H9 (cell line): ENCODE data around the gene CAMK2B. TPM values are rescaled to one million over a fixed set of nuclear protein-coding genes. Genes with fewer than 3 reads are reported as not detected.

Experiments used
- DNase-seq: peaks from one replicate; pipeline ENCODE4 v3.0.0-alpha.2; 2017
- H2AFZ ChIP-seq: one replicate; pipeline ENCODE4 v1.6.1; 2013; ENCODE audit warnings: mild to moderate bottlenecking, low read length, control low read depth, moderate library complexity
- H2AK5ac ChIP-seq: 2 replicates; pipeline ENCODE4 v1.6.1; 2013; ENCODE audit warnings: low read length, control low read depth, mixed read lengths; ENCODE audit not compliant: insufficient read length
- H2BK120ac ChIP-seq: one replicate; pipeline ENCODE4 v1.6.1; 2013; ENCODE audit warnings: low read depth, mild to moderate bottlenecking, low read length, control low read depth, inconsistent platforms; ENCODE audit not compliant: poor library complexity, severe bottlenecking
- H2BK12ac ChIP-seq: 2 replicates; pipeline ENCODE4 v1.6.1; 2013; ENCODE audit warnings: low read length, control low read depth, mixed read lengths, low read depth; ENCODE audit not compliant: insufficient read length
- H2BK15ac ChIP-seq: 2 replicates; pipeline ENCODE4 v1.6.1; 2013; ENCODE audit warnings: low read depth, low read length, control low read depth
- H2BK20ac ChIP-seq: one replicate; pipeline ENCODE4 v1.6.1; 2013; ENCODE audit warnings: low read depth, mild to moderate bottlenecking, low read length, control low read depth, inconsistent platforms; ENCODE audit not compliant: poor library complexity, severe bottlenecking
- H2BK5ac ChIP-seq: 2 replicates; pipeline ENCODE4 v1.6.1; 2013; ENCODE audit warnings: low read length, control low read depth, mixed read lengths; ENCODE audit not compliant: insufficient read length
- H3K14ac ChIP-seq: 2 replicates; pipeline ENCODE4 v1.6.1; 2013; ENCODE audit warnings: low read length, control low read depth; ENCODE audit not compliant: insufficient read depth
- H3K18ac ChIP-seq: 2 replicates; pipeline ENCODE4 v1.6.1; 2013; ENCODE audit warnings: low read depth, mild to moderate bottlenecking, mixed read lengths, low read length, control low read depth; ENCODE audit not compliant: insufficient read length
- H3K23ac ChIP-seq: 2 replicates; pipeline ENCODE4 v1.6.1; 2013; ENCODE audit warnings: low read length, control low read depth, mixed read lengths, low read depth; ENCODE audit not compliant: insufficient read length
- H3K23me2 ChIP-seq: 2 replicates; pipeline ENCODE4 v1.6.1; 2013; ENCODE audit warnings: low read depth, mild to moderate bottlenecking, mixed read lengths, low read length, control low read depth; ENCODE audit not compliant: insufficient read length, poor library complexity, severe bottlenecking
- H3K27ac ChIP-seq: 2 replicates; pipeline ENCODE4 v1.5.1; 2013; ENCODE audit warnings: low read length, control low read depth, mixed read lengths, low read depth; ENCODE audit not compliant: insufficient read length
- H3K27me3 ChIP-seq: 2 replicates; pipeline ENCODE4 v1.6.1; 2013; ENCODE audit warnings: low read length, control low read depth, inconsistent platforms; ENCODE audit not compliant: insufficient read depth
- H3K4ac ChIP-seq: 2 replicates; pipeline ENCODE4 v1.6.1; 2013; ENCODE audit warnings: low read depth, mild to moderate bottlenecking, control low read depth, inconsistent platforms, low read length, moderate library complexity
- H3K4me1 ChIP-seq: 2 replicates; pipeline ENCODE4 v1.6.1; 2013; ENCODE audit warnings: low read length, control low read depth, inconsistent platforms; ENCODE audit not compliant: insufficient read depth
- H3K4me2 ChIP-seq: 2 replicates; pipeline ENCODE4 v1.6.1; 2013; ENCODE audit warnings: low read length, control low read depth, mixed read lengths; ENCODE audit not compliant: insufficient read length, insufficient read depth
- H3K56ac ChIP-seq: 2 replicates; pipeline ENCODE4 v1.6.1; 2013; ENCODE audit warnings: low read depth, mild to moderate bottlenecking, mixed read lengths, low read length, control low read depth; ENCODE audit not compliant: insufficient read length
- H3K79me1 ChIP-seq: 2 replicates; pipeline ENCODE4 v1.6.1; 2013; ENCODE audit warnings: low read depth, mild to moderate bottlenecking, moderate library complexity, low read length, control low read depth, inconsistent platforms; ENCODE audit not compliant: insufficient read depth, poor library complexity, severe bottlenecking
- H3K79me2 ChIP-seq: 2 replicates; pipeline ENCODE4 v1.6.1; 2013; ENCODE audit warnings: low read length, control low read depth, inconsistent platforms; ENCODE audit not compliant: insufficient read depth
- H3K9ac ChIP-seq: 2 replicates; pipeline ENCODE4 v1.6.1; 2013; ENCODE audit warnings: low read length, control low read depth, mixed read lengths; ENCODE audit not compliant: insufficient read length; ENCODE audit errors: extremely low read depth
- H3K9me3 ChIP-seq: one replicate; pipeline ENCODE4 v1.6.1; 2013; ENCODE audit warnings: low read depth, low read length, inconsistent platforms; ENCODE audit not compliant: control insufficient read depth
- H3T11ph ChIP-seq: one replicate; pipeline ENCODE4 v1.6.1; 2013; ENCODE audit warnings: mild to moderate bottlenecking, low read length, control low read depth, inconsistent platforms
- H4K20me1 ChIP-seq: one replicate; pipeline ENCODE4 v1.6.1; 2013; ENCODE audit not compliant: control insufficient read depth, insufficient read length, insufficient read depth
- H4K5ac ChIP-seq: 2 replicates; pipeline ENCODE4 v1.6.1; 2013; ENCODE audit warnings: low read depth, mild to moderate bottlenecking, mixed read lengths, low read length, control low read depth; ENCODE audit not compliant: insufficient read length
- H4K8ac ChIP-seq: replicated peaks from 2 replicates; pipeline ENCODE4 v1.6.1; 2013; ENCODE audit warnings: low read length, control low read depth, mixed read lengths, low read depth; ENCODE audit not compliant: insufficient read length
- H4K91ac ChIP-seq: 2 replicates; pipeline ENCODE4 v1.6.1; 2013; ENCODE audit warnings: low read depth, mild to moderate bottlenecking, moderate library complexity, mixed read lengths, low read length, control low read depth; ENCODE audit not compliant: insufficient read length
- H3K27ac Mint-ChIP-seq, 3 experiments: 2 replicates in 2 of 3; 3 replicates in 1 of 3; pipeline ENCODE4 v1.8.0; 2020 to 2021; ENCODE audit warnings: mixed read lengths in 3 of 3, mild to moderate bottlenecking in 1 of 3, moderate library complexity in 1 of 3
- H3K27me3 Mint-ChIP-seq: 2 replicates; pipeline ENCODE4 v1.8.0; 2021; ENCODE audit warnings: low read depth, mild to moderate bottlenecking, moderate library complexity, mixed read lengths
- H3K36me3 Mint-ChIP-seq, 3 experiments: 2 replicates in 2 of 3; 3 replicates in 1 of 3; pipeline ENCODE4 v1.8.0; 2020 to 2021; ENCODE audit warnings: low read depth in 3 of 3, mixed read lengths in 3 of 3; ENCODE audit not compliant: insufficient read depth in 1 of 3
- H3K4me1 Mint-ChIP-seq, 2 experiments: 2 replicates each; pipeline ENCODE4 v1.8.0; 2020; ENCODE audit warnings: mixed read lengths in 2 of 2
- H3K4me3 Mint-ChIP-seq, 2 experiments: 2 replicates in 1 of 2; 3 replicates in 1 of 2; pipeline ENCODE4 v1.8.0; 2020 to 2021; ENCODE audit warnings: mild to moderate bottlenecking in 2 of 2, mixed read lengths in 2 of 2, moderate library complexity in 1 of 2
- H3K9me3 Mint-ChIP-seq, 2 experiments: 2 replicates in 1 of 2; 3 replicates in 1 of 2; pipeline ENCODE4 v1.8.0; 2020; ENCODE audit warnings: mild to moderate bottlenecking in 2 of 2, mixed read lengths in 2 of 2, moderate library complexity in 1 of 2
- CTCF ChIP-seq: fragments of 200-600 bp; sonication (generic); conservative IDR thresholded peaks from 3 replicates; pipeline ENCODE4 v1.8.0; 2021; ENCODE audit warnings: antibody characterized with exemption, mild to moderate bottlenecking
- WGBS: extraction: QIAGEN DNeasy Blood & Tissue Kit; methylation state at CpG from one replicate; pipeline ENCODE4 v1.1.7; 2013; ENCODE audit warnings: missing lambda C conversion rate, low lambda C conversion rate, mixed read lengths; ENCODE audit not compliant: insufficient read length; ENCODE audit errors: extremely low coverage; 5-methylcytosine and 5-hydroxymethylcytosine counted together
- total RNA-seq: library from RNA; stranded (reverse); gene quantifications from 2 replicates; pipeline ENCODE4 v1.2.1, GENCODE V29; 2021

The CAMK2B gene
- total RNA-seq, 1 experiment from 2014 or later, result 0.17 TPM

GRCh38 chr7:44264221-44264931, 61.0 kb downstream of the CAMK2B start:
- WGBS, result no CpG with 5 or more reads among the region's 11 CpGs
- no peak overlapping the region for H3K27ac Mint-ChIP-seq
- H2BK120ac ChIP-seq, result no peak overlapping the region
- H3K9me3 Mint-ChIP-seq, result no peaks in the 10 kb centered on the region; a peak in 1 of 5 replicates
- H2BK15ac ChIP-seq, result no peak overlapping the region
- no peaks in the 10 kb centered on the region for H4K20me1 ChIP-seq
- H3K79me2 ChIP-seq, result no peaks in the 10 kb centered on the region
- no peak overlapping the region for H3T11ph ChIP-seq
- no peak overlapping the region for H3K4ac ChIP-seq
- peaks cover 25% of the 10 kb centered on the region for H3K27me3 Mint-ChIP-seq
- no peak for TF ChIP-seq CTCF
- no peak overlapping the region for H2BK12ac ChIP-seq
- H3K9me3 ChIP-seq, result no peaks in the 10 kb centered on the region
- no peaks in the 10 kb centered on the region for H3K36me3 Mint-ChIP-seq
- H4K5ac ChIP-seq, result no peak overlapping the region
- H2AK5ac ChIP-seq, result no peak overlapping the region
- H2AFZ ChIP-seq, result no peak overlapping the region
- no peak overlapping the region for H4K8ac ChIP-seq
- H3K27me3 ChIP-seq, result peaks cover 1% of the 10 kb centered on the region; the same call in 1 of the 2 replicates
- H3K4me1 Mint-ChIP-seq, result peaks cover 0 to 15% of the 10 kb centered on the region in 2 experiments; a peak in 2 of 4 replicates
- no peaks in the 10 kb centered on the region; the same call in 1 of the 2 replicates for H3K4me1 ChIP-seq
- H2BK20ac ChIP-seq, result no peak overlapping the region
- H3K23ac ChIP-seq, result no peak overlapping the region
- peak; percentile 53 for DNase-seq
- no peaks in the 10 kb centered on the region for H3K79me1 ChIP-seq
- H3K56ac ChIP-seq, result no peak overlapping the region
- H2BK5ac ChIP-seq, result no peak overlapping the region
- no peak overlapping the region; the same call in 1 of the 2 replicates for H3K14ac ChIP-seq
- no peak overlapping the region for H3K18ac ChIP-seq
- H4K91ac ChIP-seq, result no peak overlapping the region
- H3K27ac ChIP-seq, result no peak overlapping the region
- H3K23me2 ChIP-seq, result no peaks in the 10 kb centered on the region
- H3K9ac ChIP-seq, result no peak overlapping the region
- no peak overlapping the region for H3K4me3 Mint-ChIP-seq
- no peak overlapping the region for H3K4me2 ChIP-seq
